K562 (cell line): ENCODE results near the gene UBE2H. TPM values are rescaled to one million over a fixed set of nuclear protein-coding genes. Genes with fewer than 3 reads are reported as not detected.

Source experiments
- ATAC-seq: fragments of 200-7000 bp; cut with Tn5 transposase; 3 replicates; pipeline ENCODE4 v1.9.1; 2020; ENCODE audit warnings: moderate library complexity
- BruUV-seq: library from RNA; stranded (reverse); fragments of 400-500 nt; replicated peaks from 2 replicates; lab custom pipeline; 2021; lab: Mats Ljungman, UMichigan
- CTCF ChIA-PET: fragments of 300-600 bp; formaldehyde crosslinking; extraction: SDS; loops from one replicate; lab custom pipeline; 2021; ENCODE audit warnings: low intra/inter-chr PET ratio; lab: Yijun Ruan, JAX
- POLR2A ChIA-PET: fragments of 300-600, 350-650 bp; sonication (Branson Sonifier 250); formaldehyde crosslinking; extraction: SDS; loops from one replicate; lab custom pipeline; 2021; ENCODE audit warnings: antibody characterized with exemption, inconsistent platforms; lab: Yijun Ruan, JAX
- DNase-seq, 4 experiments: peaks; one replicate each; pipeline versions ENCODE4 v3.0.0 to v3.0.0-alpha.2; 2011 to 2018; ENCODE audit warnings: low spot score in 3 of 4, mixed read lengths in 3 of 4; ENCODE audit errors: extremely low read depth in 1 of 4
- FAIRE-seq: peaks from 2 replicates; lab custom pipeline; 2011; peaks lifted over from hg19 to GRCh38; lab: Jason Lieb, UNC
- H2AFZ ChIP-seq: 2 replicates; pipeline ENCODE4 v1.6.0; 2011; ENCODE audit warnings: low read depth, low read length, control low read depth, inconsistent platforms
- H3K27ac ChIP-seq: fragments of 200-600 bp; 3 replicates; pipeline ENCODE4 v1.8.0; 2011; ENCODE audit warnings: low read depth, mild to moderate bottlenecking, control low read depth, inconsistent platforms, low read length, moderate library complexity, mixed read lengths; ENCODE audit errors: extremely low read depth
- H3K27me3 ChIP-seq, 2 experiments: fragments of 300-600 bp in 1 of 2; 2 replicates in 1 of 2; 3 replicates in 1 of 2; pipeline versions ENCODE4 v1.6.0 to v1.8.0; 2011; ENCODE audit warnings: inconsistent platforms in 2 of 2, low read length in 2 of 2, mild to moderate bottlenecking in 1 of 2, mixed read lengths in 1 of 2, moderate library complexity in 1 of 2; ENCODE audit not compliant: control insufficient read depth in 2 of 2, insufficient read depth in 2 of 2
- H3K36me3 ChIP-seq: fragments of 300-600 bp; 3 replicates; pipeline ENCODE4 v1.8.0; 2011; ENCODE audit warnings: mild to moderate bottlenecking, low read length, inconsistent platforms; ENCODE audit not compliant: control insufficient read depth, insufficient read depth
- H3K4me1 ChIP-seq, 2 experiments: fragments of 200-600 bp in 1 of 2; replicated peaks in 1 of 2; 2 replicates in 1 of 2; 3 replicates in 1 of 2; pipeline versions ENCODE4 v1.5.1 to v1.8.0; 2011; ENCODE audit warnings: inconsistent platforms in 2 of 2, low read length in 2 of 2, mild to moderate bottlenecking in 1 of 2, mixed read lengths in 1 of 2, moderate library complexity in 1 of 2; ENCODE audit not compliant: control insufficient read depth in 2 of 2, insufficient read depth in 2 of 2
- H3K4me2 ChIP-seq: 2 replicates; pipeline ENCODE4 v1.6.1; 2011; ENCODE audit warnings: low read length, control low read depth, inconsistent platforms, mixed read lengths; ENCODE audit not compliant: insufficient read depth
- H3K4me3 ChIP-seq: fragments of 200-600 bp; sonication (generic), shearing (Covaris generic); 2 replicates; pipeline ENCODE4 v1.5.1; 2016; ENCODE audit warnings: control low read depth, inconsistent platforms
- H3K79me2 ChIP-seq: fragments of 200-600 bp; 3 replicates; pipeline ENCODE4 v1.8.0; 2011; ENCODE audit warnings: low read length, inconsistent platforms; ENCODE audit not compliant: control insufficient read depth, insufficient read depth
- H3K9ac ChIP-seq, 2 experiments: 2 replicates each; pipeline versions ENCODE4 v1.6.0 to v1.6.1; 2011; ENCODE audit warnings: low read depth in 2 of 2, low read length in 2 of 2, control low read depth in 1 of 2, inconsistent platforms in 1 of 2, mild to moderate bottlenecking in 1 of 2, mixed read lengths in 1 of 2; ENCODE audit not compliant: insufficient read depth in 1 of 2
- H3K9me1 ChIP-seq: one replicate; pipeline ENCODE4 v1.6.0; 2011; ENCODE audit warnings: inconsistent platforms, mild to moderate bottlenecking, low read length, moderate library complexity; ENCODE audit not compliant: control insufficient read depth, insufficient read depth
- H3K9me3 ChIP-seq: replicated peaks from 2 replicates; pipeline ENCODE4 v1.5.1; 2011; ENCODE audit warnings: low read depth, low read length, inconsistent platforms; ENCODE audit not compliant: control insufficient read depth, insufficient read depth
- H4K20me1 ChIP-seq: replicated peaks from 2 replicates; pipeline ENCODE4 v1.6.1; 2011; ENCODE audit warnings: low read length, inconsistent platforms, mixed read lengths; ENCODE audit not compliant: control insufficient read depth, insufficient read depth
- ARHGAP35 ChIP-seq: fragments of 450-650 bp; IDR thresholded peaks from 2 replicates; pipeline ENCODE4 v1.6.1; 2018; ENCODE audit not compliant: partially characterized antibody
- CBX2 ChIP-seq: fragments of 200-600 bp; sonication (generic); IDR thresholded peaks from one replicate; pipeline ENCODE4 v1.6.1; 2012; ENCODE audit warnings: mild to moderate bottlenecking, low read length, inconsistent platforms; ENCODE audit not compliant: insufficient read depth, poor library complexity, severe bottlenecking
- CBX5 ChIP-seq: IDR thresholded peaks from 2 replicates; pipeline ENCODE4 v1.6.1; 2014; ENCODE audit warnings: low read depth, borderline replicate concordance
- COPS2 ChIP-seq: fragments of 450-650 bp; conservative IDR thresholded peaks from 2 replicates; pipeline ENCODE4 v1.6.1; 2016; ENCODE audit warnings: mild to moderate bottlenecking, moderate library complexity
- EGR1 ChIP-seq: fragments of 450-650 bp; conservative IDR thresholded peaks from 2 replicates; pipeline ENCODE4 v1.6.1; 2017; ENCODE audit warnings: mild to moderate bottlenecking
- HDAC2 ChIP-seq: fragments of 450-650 bp; IDR thresholded peaks from 2 replicates; pipeline ENCODE4 v1.6.1; 2016; ENCODE audit warnings: mild to moderate bottlenecking
- NR2F6 ChIP-seq: fragments of 450-650 bp; formaldehyde crosslinking; IDR thresholded peaks from 2 replicates; pipeline ENCODE4 v1.4.0; 2020; ENCODE audit warnings: mild to moderate bottlenecking
- RBM17 ChIP-seq: fragments of 200-400 bp; formaldehyde crosslinking; IDR thresholded peaks from 2 replicates; pipeline ENCODE4 v1.6.1; 2017; ENCODE audit warnings: low read depth, mild to moderate bottlenecking, low read length, borderline replicate concordance
- TAL1 ChIP-seq: fragments of 450-650 bp; IDR thresholded peaks from 2 replicates; pipeline ENCODE4 v1.6.1; 2016; ENCODE audit warnings: mild to moderate bottlenecking
- TEAD4 ChIP-seq, 2 experiments: sonication (generic) in 1 of 2; formaldehyde crosslinking in 1 of 2; IDR thresholded peaks; 2 replicates each; pipeline versions ENCODE4 v1.6.1 to v1.8.0; 2012 to 2022; ENCODE audit warnings: borderline replicate concordance in 1 of 2, inconsistent platforms in 1 of 2, low read length in 1 of 2, mild to moderate bottlenecking in 1 of 2, missing genetic modification reagents in 1 of 2
- XRCC5 ChIP-seq: fragments of 200-400 bp; formaldehyde crosslinking; IDR thresholded peaks from 2 replicates; pipeline ENCODE4 v1.6.1; 2017; ENCODE audit warnings: low read depth, mild to moderate bottlenecking, low read length
- WGBS: fragments of 100-300 bp; shearing (Covaris generic); methylation state at CpG from one replicate; pipeline ENCODE4 v1.1.6; 2016; ENCODE audit warnings: low coverage, mixed read lengths; ENCODE audit not compliant: insufficient coverage; ENCODE audit errors: missing lambda C conversion rate; 5-methylcytosine and 5-hydroxymethylcytosine counted together
- in situ Hi-C: fragments of 300-500 bp; cut with MboI; formaldehyde crosslinking; loops from 4 replicates; pipeline ENCODE4 v1.15.0; 2018; ENCODE audit warnings: inconsistent platforms, mixed read lengths
- intact Hi-C: fragments of 100-400 bp; cut with micrococcal nuclease; formaldehyde crosslinking; loops from 2 replicates; pipeline ENCODE4 v1.14.2; 2022
- polyA plus RNA-seq, 8 experiments: library from polyadenylated mRNA; depleted of rRNA in 4 of 8; stranded (reverse) in 5 of 8; unstranded in 3 of 8; fragments of >200 nt; fragmentation: Nextera tagmentation in 2 of 8; fragmentation: Illumina TruSeq in 1 of 8; extraction: Ambion mirVana in 2 of 8; extraction: Trizol in 1 of 8; gene quantifications; 2 replicates each; pipeline versions ENCODE4 v1.2.1 to v1.2.3, GENCODE V29; 2011 to 2014; ENCODE audit warnings: inconsistent platforms in 1 of 8, missing spikeins in 1 of 8
- total RNA-seq, 7 experiments: library from RNA; depleted of rRNA in 6 of 7; stranded (reverse); fragments of >200 nt in 6 of 7; fragmentation: Illumina TruSeq in 2 of 7; extraction: Trizol in 2 of 7; gene quantifications; 2 replicates each; pipeline versions ENCODE4 v1.2.1 to v1.2.3, GENCODE V29; 2011 to 2021; ENCODE audit warnings: low replicate concordance in 1 of 7
- TF ChIP-seq, protein P1 (sequence below): fragments of 150-350 bp; conservative IDR thresholded peaks from 2 replicates; pipeline ENCODE4 v1.6.1; 2014; ENCODE audit warnings: low read length
- TF ChIP-seq, protein P2 (sequence below): fragments of 250-450 bp; sonication (Bioruptor Pico); IDR thresholded peaks from 2 replicates; pipeline ENCODE4 v1.9.0; 2021; ENCODE audit warnings: mild to moderate bottlenecking
- TF ChIP-seq, protein P3 (sequence below), 2 experiments: fragments of 150-350 bp in 1 of 2; IDR thresholded peaks; 2 replicates each; pipeline ENCODE4 v1.6.1; 2012 to 2016; ENCODE audit warnings: low read depth in 2 of 2, low read length in 2 of 2, mild to moderate bottlenecking in 1 of 2, moderate library complexity in 1 of 2

The UBE2H gene
- total and polyA plus RNA-seq, 9 of the 15 experiments (the other 6 are each of a cell fraction or from before 2014, with no cell fraction given) = 6.3 to 33.0 (median 13.3) TPM

DNA sequence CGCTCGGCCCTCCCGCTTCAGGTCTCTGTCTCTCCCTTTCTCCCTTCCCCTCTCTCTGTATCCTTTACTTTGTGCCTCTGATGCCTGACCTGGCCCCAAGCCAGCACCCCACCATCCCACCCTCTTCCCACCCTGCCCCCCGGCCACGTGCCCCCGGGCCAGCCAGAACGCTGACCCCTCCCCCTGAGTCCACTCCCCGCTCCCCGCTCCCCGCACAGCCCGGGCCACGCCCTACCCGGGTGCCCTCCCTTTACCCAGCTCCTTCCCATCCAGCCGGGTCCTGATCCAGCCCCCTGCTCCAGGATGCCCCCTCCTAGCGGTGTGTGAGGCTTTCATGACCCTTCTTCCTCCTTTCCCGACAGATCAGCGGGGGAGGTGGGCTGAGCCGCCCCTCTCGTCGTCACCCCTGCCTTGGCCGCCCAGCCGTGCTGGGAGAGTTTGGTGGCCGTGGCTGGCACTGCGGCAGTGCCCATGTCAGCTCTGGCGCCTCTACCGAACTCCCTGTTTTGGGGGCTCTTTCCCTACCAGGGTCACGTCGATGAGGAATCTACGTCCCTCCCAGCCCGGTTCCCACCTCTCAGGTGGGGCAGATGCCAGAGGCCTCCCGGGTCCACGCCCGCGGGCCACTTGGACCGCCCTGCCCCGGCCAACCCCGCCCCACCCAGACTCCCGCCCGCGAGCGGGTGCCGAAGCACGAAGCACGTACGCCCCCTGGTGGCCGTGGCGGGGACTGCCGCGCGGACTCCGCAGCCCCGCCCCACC lies 127.4 kb downstream of the UBE2H start:
- no peaks in the 10 kb centered on the region for H3K9me3 ChIP-seq
- peak overlapping the region; percentile 44 to 92 for H3K9ac ChIP-seq
- in situ Hi-C loops (loop anchor here (5.0 to 10.0 kb wide), 2 partner anchors 158 to 481 kb away; no protein-coding TSS in a partner anchor), intact Hi-C loops (loop anchor here (1.0 to 10.0 kb wide), 6 partner anchors 161 to 601 kb away; partner anchors contain the start of gene AHCYL2)
- CTCF ChIA-PET = interaction anchor here (0.7 to 3.8 kb wide), 7 partner anchors 132 to 606 kb away, joined by 3 to 82 read pairs (median 4); no protein-coding TSS in a partner anchor
- peak overlapping the region; percentile 47 for H3K4me3 ChIP-seq
- 1% methylated on average over 48 of the region's 52 CpGs for WGBS
- POLR2A ChIA-PET = interaction anchor here (0.6 to 1.3 kb wide), 11 partner anchors 8 to 1016 kb away, joined by 3 to 5 read pairs (median 3); partner anchors contain the start of gene TNPO3
- H3K36me3 ChIP-seq = no peaks in the 10 kb centered on the region
- DNase-seq = peak; percentile 92 to 98 (median 94)
- 0 out of 5 replicates have a peak, but pooled peaks cover 0 to 5% of the 10 kb centered on the region in 2 experiments for H3K27me3 ChIP-seq
- H3K9me1 ChIP-seq = no peaks in the 10 kb centered on the region
- no peaks in the 10 kb centered on the region for H4K20me1 ChIP-seq
- H2AFZ ChIP-seq = peak overlapping the region; percentile 93
- peak overlapping the region; percentile 89 for H3K4me2 ChIP-seq
- peaks cover 19 to 26% of the 10 kb centered on the region in 2 experiments; a peak in 4 of 5 replicates for H3K4me1 ChIP-seq
- no peak overlapping the region; the same call in 2 of the 3 replicates for H3K27ac ChIP-seq
- H3K79me2 ChIP-seq = no peaks in the 10 kb centered on the region
- BruUV-seq = no TSS peak
- no peak for FAIRE-seq
- ATAC-seq = peak; percentile 84
- no peak for TF ChIP-seq RBM17
- 0 out of 2 replicates have a peak, but pooled peaks have one; percentile 1 for TF ChIP-seq TEAD4 (IDR thresholded peaks at IDR 0.05; ENCODE audit: low read length)
- no peak for TF ChIP-seq TEAD4 (CRISPR knock-in tag; IDR thresholded peaks at IDR 0.05; ENCODE audit: borderline replicate concordance)
- TF ChIP-seq CBX5 = 0 out of 2 replicates have a peak, but pooled peaks have one; percentile 38
- TF ChIP-seq ARHGAP35 = no peak
- TF ChIP-seq HDAC2 = 0 out of 2 replicates have a peak, but pooled peaks have one; percentile 7
- TF ChIP-seq NR2F6 = no peak
- no peak for TF ChIP-seq CBX2
- TF ChIP-seq COPS2 = no peak
- TF ChIP-seq, protein P1, sequence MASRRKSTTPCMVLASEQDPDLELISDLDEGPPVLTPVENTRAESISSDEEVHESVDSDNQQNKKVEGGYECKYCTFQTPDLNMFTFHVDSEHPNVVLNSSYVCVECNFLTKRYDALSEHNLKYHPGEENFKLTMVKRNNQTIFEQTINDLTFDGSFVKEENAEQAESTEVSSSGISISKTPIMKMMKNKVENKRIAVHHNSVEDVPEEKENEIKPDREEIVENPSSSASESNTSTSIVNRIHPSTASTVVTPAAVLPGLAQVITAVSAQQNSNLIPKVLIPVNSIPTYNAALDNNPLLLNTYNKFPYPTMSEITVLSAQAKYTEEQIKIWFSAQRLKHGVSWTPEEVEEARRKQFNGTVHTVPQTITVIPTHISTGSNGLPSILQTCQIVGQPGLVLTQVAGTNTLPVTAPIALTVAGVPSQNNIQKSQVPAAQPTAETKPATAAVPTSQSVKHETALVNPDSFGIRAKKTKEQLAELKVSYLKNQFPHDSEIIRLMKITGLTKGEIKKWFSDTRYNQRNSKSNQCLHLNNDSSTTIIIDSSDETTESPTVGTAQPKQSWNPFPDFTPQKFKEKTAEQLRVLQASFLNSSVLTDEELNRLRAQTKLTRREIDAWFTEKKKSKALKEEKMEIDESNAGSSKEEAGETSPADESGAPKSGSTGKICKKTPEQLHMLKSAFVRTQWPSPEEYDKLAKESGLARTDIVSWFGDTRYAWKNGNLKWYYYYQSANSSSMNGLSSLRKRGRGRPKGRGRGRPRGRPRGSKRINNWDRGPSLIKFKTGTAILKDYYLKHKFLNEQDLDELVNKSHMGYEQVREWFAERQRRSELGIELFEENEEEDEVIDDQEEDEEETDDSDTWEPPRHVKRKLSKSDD = no peak
- TF ChIP-seq, protein P2, sequence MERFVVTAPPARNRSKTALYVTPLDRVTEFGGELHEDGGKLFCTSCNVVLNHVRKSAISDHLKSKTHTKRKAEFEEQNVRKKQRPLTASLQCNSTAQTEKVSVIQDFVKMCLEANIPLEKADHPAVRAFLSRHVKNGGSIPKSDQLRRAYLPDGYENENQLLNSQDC (CRISPR knock-in tag) = no peak
- peak; percentile 28; the same call in 1 of the 2 replicates for TF ChIP-seq XRCC5
- TF ChIP-seq, protein P3, sequence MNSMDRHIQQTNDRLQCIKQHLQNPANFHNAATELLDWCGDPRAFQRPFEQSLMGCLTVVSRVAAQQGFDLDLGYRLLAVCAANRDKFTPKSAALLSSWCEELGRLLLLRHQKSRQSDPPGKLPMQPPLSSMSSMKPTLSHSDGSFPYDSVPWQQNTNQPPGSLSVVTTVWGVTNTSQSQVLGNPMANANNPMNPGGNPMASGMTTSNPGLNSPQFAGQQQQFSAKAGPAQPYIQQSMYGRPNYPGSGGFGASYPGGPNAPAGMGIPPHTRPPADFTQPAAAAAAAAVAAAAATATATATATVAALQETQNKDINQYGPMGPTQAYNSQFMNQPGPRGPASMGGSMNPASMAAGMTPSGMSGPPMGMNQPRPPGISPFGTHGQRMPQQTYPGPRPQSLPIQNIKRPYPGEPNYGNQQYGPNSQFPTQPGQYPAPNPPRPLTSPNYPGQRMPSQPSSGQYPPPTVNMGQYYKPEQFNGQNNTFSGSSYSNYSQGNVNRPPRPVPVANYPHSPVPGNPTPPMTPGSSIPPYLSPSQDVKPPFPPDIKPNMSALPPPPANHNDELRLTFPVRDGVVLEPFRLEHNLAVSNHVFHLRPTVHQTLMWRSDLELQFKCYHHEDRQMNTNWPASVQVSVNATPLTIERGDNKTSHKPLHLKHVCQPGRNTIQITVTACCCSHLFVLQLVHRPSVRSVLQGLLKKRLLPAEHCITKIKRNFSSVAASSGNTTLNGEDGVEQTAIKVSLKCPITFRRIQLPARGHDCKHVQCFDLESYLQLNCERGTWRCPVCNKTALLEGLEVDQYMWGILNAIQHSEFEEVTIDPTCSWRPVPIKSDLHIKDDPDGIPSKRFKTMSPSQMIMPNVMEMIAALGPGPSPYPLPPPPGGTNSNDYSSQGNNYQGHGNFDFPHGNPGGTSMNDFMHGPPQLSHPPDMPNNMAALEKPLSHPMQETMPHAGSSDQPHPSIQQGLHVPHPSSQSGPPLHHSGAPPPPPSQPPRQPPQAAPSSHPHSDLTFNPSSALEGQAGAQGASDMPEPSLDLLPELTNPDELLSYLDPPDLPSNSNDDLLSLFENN (IDR thresholded peaks at IDR 0.05; ENCODE audit: low read depth in 2 of 2, low read length in 2 of 2) = no peak
- 0 out of 2 replicates have a peak, but pooled peaks have one; percentile 2 for TF ChIP-seq EGR1
- TF ChIP-seq TAL1 = no peak
